Inflammatory macrophage (primary cell): ENCODE data around the gene VASH1.

Source experiments
- DNase-seq, 2 donors: peaks; one replicate each; pipeline ENCODE4 v3.0.0-alpha.2; 2020 to 2022

VASH1 gene

DNA sequence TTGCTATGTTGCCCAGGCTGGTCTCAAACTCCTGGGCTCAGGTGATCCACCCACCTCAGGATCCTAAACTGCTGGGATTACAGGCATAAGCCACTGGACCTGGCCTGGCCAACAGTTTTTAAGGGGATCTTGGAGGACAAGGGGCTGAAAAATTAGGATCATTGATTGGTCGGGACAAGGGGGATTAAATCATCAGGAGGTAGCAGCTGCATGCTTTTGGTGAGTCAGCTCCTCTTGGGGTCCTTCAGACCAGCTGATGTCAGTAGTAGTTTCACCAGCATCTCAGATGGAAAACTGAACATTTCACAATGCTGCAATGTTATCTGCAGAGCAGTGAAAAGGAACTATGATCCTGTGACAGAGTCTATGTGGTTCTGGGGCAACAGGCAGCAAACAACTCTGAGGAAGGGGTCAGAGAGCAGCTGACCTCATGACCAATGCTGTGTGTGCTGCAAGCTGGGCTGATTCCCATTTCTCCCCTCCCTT lies 71.3 kb downstream of the VASH1 start:
- peak; percentile 95 to 96 for DNase-seq
